Measurements from ENCODE around the gene LNPK. TPM values are rescaled to one million over a fixed set of nuclear protein-coding genes. Genes with fewer than 3 reads are reported as not detected.

Gene LNPK
- total and polyA plus RNA-seq, 2 donors (not counting 1 experiment from before 2014, with no cell fraction given): 38.1 to 38.4 TPM

GRCh38 chr2:175930504-175930903, 71.6 kb downstream of the LNPK start:
- Histone ChIP-seq H3K9ac (ENCODE audit: insufficient read depth, low read length) (no peak overlapping the region), H3K79me2 (ENCODE audit: control insufficient read depth, insufficient read depth, low read length) (no peaks in the 10 kb centered on the region), H3K27ac (ENCODE audit: insufficient read depth, low read length) (no peak overlapping the region), H2AFZ (ENCODE audit: low read length) (no peak overlapping the region), H3K4me2 (ENCODE audit: extremely low read depth, insufficient read depth, low read length) (no peak overlapping the region), H3K9me3 (ENCODE audit: control insufficient read depth, insufficient read depth, low read depth, low read length) (no peaks in the 10 kb centered on the region), H3K36me3 (ENCODE audit: control insufficient read depth, insufficient read depth, low read length) (no peaks in the 10 kb centered on the region), H3K4me1 (ENCODE audit: control insufficient read depth, extremely low read depth, insufficient read depth, low read length) (peaks cover 2% of the 10 kb centered on the region), H3K27me3 (ENCODE audit: control insufficient read depth, insufficient read depth, low read length) (no peaks in the 10 kb centered on the region), H4K20me1 (ENCODE audit: control insufficient read depth, extremely low read depth, insufficient read depth, low read length) (no peaks in the 10 kb centered on the region), H3K4me3 (replicated peaks in 1 of 4; ENCODE audit: control extremely low read depth in 1 of 4, insufficient read depth in 1 of 4, low read depth in 3 of 4, low read length in 4 of 4) (no peak overlapping the region)
- peak; percentile 5 to 6 for DNase-seq (ENCODE audit: low read depth in 2 of 2)
- TF ChIP-seq CTCF (conservative IDR thresholded peaks at IDR 0.05 in 1 of 2, IDR thresholded peaks at IDR 0.05 in 1 of 2; ENCODE audit: low read depth in 1 of 2, low read length in 2 of 2) (no peak), EZH2 (IDR thresholded peaks at IDR 0.05; ENCODE audit: low read length, missing control alignments) (no peak)

GRCh38 chr2:175929850-175930249, 72.2 kb downstream of the LNPK start:
- Histone ChIP-seq H3K4me3 (replicated peaks in 1 of 4; ENCODE audit: control extremely low read depth in 1 of 4, insufficient read depth in 1 of 4, low read depth in 3 of 4, low read length in 4 of 4) (no peak overlapping the region), H3K4me1 (ENCODE audit: control insufficient read depth, extremely low read depth, insufficient read depth, low read length) (peaks cover 2% of the 10 kb centered on the region), H3K9me3 (ENCODE audit: control insufficient read depth, insufficient read depth, low read depth, low read length) (no peaks in the 10 kb centered on the region), H4K20me1 (ENCODE audit: control insufficient read depth, extremely low read depth, insufficient read depth, low read length) (no peaks in the 10 kb centered on the region), H2AFZ (ENCODE audit: low read length) (no peak overlapping the region), H3K27me3 (ENCODE audit: control insufficient read depth, insufficient read depth, low read length) (no peaks in the 10 kb centered on the region), H3K79me2 (ENCODE audit: control insufficient read depth, insufficient read depth, low read length) (no peaks in the 10 kb centered on the region), H3K4me2 (ENCODE audit: extremely low read depth, insufficient read depth, low read length) (no peak overlapping the region), H3K27ac (ENCODE audit: insufficient read depth, low read length) (no peak overlapping the region), H3K36me3 (ENCODE audit: control insufficient read depth, insufficient read depth, low read length) (no peaks in the 10 kb centered on the region), H3K9ac (ENCODE audit: insufficient read depth, low read length) (no peak overlapping the region)
- TF ChIP-seq EZH2 (IDR thresholded peaks at IDR 0.05; ENCODE audit: low read length, missing control alignments): no peak
- TF ChIP-seq CTCF (conservative IDR thresholded peaks at IDR 0.05 in 1 of 2, IDR thresholded peaks at IDR 0.05 in 1 of 2; ENCODE audit: low read depth in 1 of 2, low read length in 2 of 2): no peak
- DNase-seq (ENCODE audit: low read depth in 2 of 2): peak; percentile 5 to 19

GRCh38 chr2:175926272-175926671, 75.8 kb downstream of the LNPK start:
- H2AFZ ChIP-seq (ENCODE audit: low read length): no peak overlapping the region
- peak; percentile 8 to 70 for DNase-seq (ENCODE audit: low read depth in 2 of 2)
- H3K4me1 ChIP-seq (ENCODE audit: control insufficient read depth, extremely low read depth, insufficient read depth, low read length): peaks cover 2% of the 10 kb centered on the region
- TF ChIP-seq CTCF (conservative IDR thresholded peaks at IDR 0.05 in 1 of 2, IDR thresholded peaks at IDR 0.05 in 1 of 2; ENCODE audit: low read depth in 1 of 2, low read length in 2 of 2) (no peak), EZH2 (IDR thresholded peaks at IDR 0.05; ENCODE audit: low read length, missing control alignments) (no peak)
- no peak overlapping the region for H3K9ac ChIP-seq (ENCODE audit: insufficient read depth, low read length)
- H3K36me3 ChIP-seq (ENCODE audit: control insufficient read depth, insufficient read depth, low read length): no peaks in the 10 kb centered on the region
- no peaks in the 10 kb centered on the region for H3K27me3 ChIP-seq (ENCODE audit: control insufficient read depth, insufficient read depth, low read length)
- H3K9me3 ChIP-seq (ENCODE audit: control insufficient read depth, insufficient read depth, low read depth, low read length): no peaks in the 10 kb centered on the region
- H3K4me2 ChIP-seq (ENCODE audit: extremely low read depth, insufficient read depth, low read length): no peak overlapping the region
- no peak overlapping the region for H3K4me3 ChIP-seq (replicated peaks in 1 of 4; ENCODE audit: control extremely low read depth in 1 of 4, insufficient read depth in 1 of 4, low read depth in 3 of 4, low read length in 4 of 4)
- H4K20me1 ChIP-seq (ENCODE audit: control insufficient read depth, extremely low read depth, insufficient read depth, low read length): no peaks in the 10 kb centered on the region
- H3K79me2 ChIP-seq (ENCODE audit: control insufficient read depth, insufficient read depth, low read length): no peaks in the 10 kb centered on the region
- no peak overlapping the region for H3K27ac ChIP-seq (ENCODE audit: insufficient read depth, low read length)
